Mesothelial cell of epicardium (in vitro differentiated cells): ENCODE data around the gene ELOVL2. TPM values are rescaled to one million over a fixed set of nuclear protein-coding genes. Genes with fewer than 3 reads are reported as not detected.
A peak's percentile ranks its signal among the peaks of the same experiment; 100 is the strongest.

ENCODE experiments used
- DNase-seq, 2 experiments: peaks; one replicate each; pipeline ENCODE4 v3.0.0; 2021; ENCODE audit warnings: low spot score in 2 of 2; ENCODE audit not compliant: unreplicated experiment in 2 of 2
- H3K27ac Mint-ChIP-seq: 2 replicates; pipeline ENCODE4 v1.8.0; 2021; ENCODE audit warnings: mixed read lengths
- H3K27me3 Mint-ChIP-seq: 2 replicates; pipeline ENCODE4 v1.8.0; 2021; ENCODE audit warnings: low read depth, mixed read lengths
- H3K36me3 Mint-ChIP-seq: 2 replicates; pipeline ENCODE4 v1.8.0; 2021; ENCODE audit warnings: mixed read lengths
- H3K4me1 Mint-ChIP-seq: 2 replicates; pipeline ENCODE4 v1.8.0; 2021; ENCODE audit warnings: mixed read lengths
- H3K4me3 Mint-ChIP-seq: 2 replicates; pipeline ENCODE4 v1.8.0; 2021; ENCODE audit warnings: mild to moderate bottlenecking, moderate library complexity, mixed read lengths
- H3K9me3 Mint-ChIP-seq: 2 replicates; pipeline ENCODE4 v1.8.0; 2021; ENCODE audit warnings: mixed read lengths
- CTCF ChIP-seq: fragments of 200-600 bp; sonication (generic); IDR thresholded peaks from one replicate; pipeline ENCODE4 v1.5.0; 2021; ENCODE audit warnings: antibody characterized with exemption; ENCODE audit not compliant: unreplicated experiment
- total RNA-seq: library from RNA; stranded (reverse); gene quantifications from 3 replicates; pipeline ENCODE4 v1.2.1, GENCODE V29; 2021

ELOVL2 gene
- total RNA-seq, 1 donor from 2014 or later = 1.6 TPM

- DNase-seq = no peak
- H3K27me3 Mint-ChIP-seq = no peaks in the 10 kb centered on the region
- no peak overlapping the region for H3K27ac Mint-ChIP-seq
- H3K4me1 Mint-ChIP-seq = no peaks in the 10 kb centered on the region
- no peak overlapping the region for H3K4me3 Mint-ChIP-seq
- H3K9me3 Mint-ChIP-seq = peaks cover 34% of the 10 kb centered on the region
- TF ChIP-seq CTCF = no peak
- peaks cover 36% of the 10 kb centered on the region for H3K36me3 Mint-ChIP-seq
These were observed 75.3 kb downstream of the ELOVL2 start for GRCh38 chr6:10968776-10969175.

GRCh38 chr6:10964684-10965083 lies 79.4 kb downstream of the ELOVL2 start:
- H3K27me3 Mint-ChIP-seq = no peaks in the 10 kb centered on the region
- no peak for TF ChIP-seq CTCF
- no peak for DNase-seq
- peaks cover 33% of the 10 kb centered on the region for H3K36me3 Mint-ChIP-seq
- peaks cover 34% of the 10 kb centered on the region for H3K9me3 Mint-ChIP-seq
- no peak overlapping the region for H3K4me3 Mint-ChIP-seq
- peaks cover 3% of the 10 kb centered on the region for H3K4me1 Mint-ChIP-seq
- no peak overlapping the region for H3K27ac Mint-ChIP-seq

- TF ChIP-seq CTCF = no peak
- H3K4me1 Mint-ChIP-seq = peaks cover 3% of the 10 kb centered on the region
- H3K27me3 Mint-ChIP-seq = no peaks in the 10 kb centered on the region
- H3K4me3 Mint-ChIP-seq = no peak overlapping the region
- H3K9me3 Mint-ChIP-seq = peaks cover 28% of the 10 kb centered on the region
- DNase-seq = no peak
- H3K36me3 Mint-ChIP-seq = peaks cover 28% of the 10 kb centered on the region
- H3K27ac Mint-ChIP-seq = peak overlapping the region; percentile 28
These were observed 81.0 kb downstream of the ELOVL2 start for GRCh38 chr6:10963113-10963512.

- Mint-ChIP-seq H3K4me3 (no peak overlapping the region), H3K27me3 (no peaks in the 10 kb centered on the region), H3K36me3 (peaks cover 23% of the 10 kb centered on the region), H3K4me1 (peaks cover 3% of the 10 kb centered on the region), H3K27ac (no peak overlapping the region), H3K9me3 (peaks cover 24% of the 10 kb centered on the region)
- DNase-seq = no peak
- TF ChIP-seq CTCF = no peak
These were observed 81.4 kb downstream of the ELOVL2 start for GRCh38 chr6:10962673-10963072.

- H3K9me3 Mint-ChIP-seq = peaks cover 17% of the 10 kb centered on the region
- DNase-seq = no peak
- TF ChIP-seq CTCF = no peak
- H3K27ac Mint-ChIP-seq = no peak overlapping the region
- no peak overlapping the region for H3K4me3 Mint-ChIP-seq
- peaks cover 3% of the 10 kb centered on the region for H3K4me1 Mint-ChIP-seq
- H3K27me3 Mint-ChIP-seq = no peaks in the 10 kb centered on the region
- peaks cover 22% of the 10 kb centered on the region for H3K36me3 Mint-ChIP-seq
These were observed 82.3 kb downstream of the ELOVL2 start for GRCh38 chr6:10961837-10962236.

- H3K4me3 Mint-ChIP-seq = no peak overlapping the region
- peaks cover 7% of the 10 kb centered on the region for H3K9me3 Mint-ChIP-seq
- H3K36me3 Mint-ChIP-seq = peaks cover 10% of the 10 kb centered on the region
- no peak overlapping the region for H3K27ac Mint-ChIP-seq
- peaks cover 3% of the 10 kb centered on the region for H3K4me1 Mint-ChIP-seq
- no peaks in the 10 kb centered on the region for H3K27me3 Mint-ChIP-seq
- DNase-seq = no peak
- no peak for TF ChIP-seq CTCF
These were observed 83.9 kb downstream of the ELOVL2 start for GRCh38 chr6:10960171-10960570.
